Panc1 (cell line): Measurements from ENCODE around the gene NAGA. TPM values are rescaled to one million over a fixed set of nuclear protein-coding genes. Genes with fewer than 3 reads are reported as not detected.

Experiments
- ATAC-seq: fragments of 200-7000 bp; cut with Tn5 transposase; 2 replicates; pipeline ENCODE4 v1.9.1; 2020; ENCODE audit warnings: mild to moderate bottlenecking, moderate library complexity
- Bru-seq: library from RNA; stranded (reverse); fragments of 400-500 nt; gene quantifications from one replicate; lab custom pipeline; 2021; lab: Mats Ljungman, UMichigan
- BruChase-seq, 2 experiments: library from RNA; stranded (reverse); fragments of 400-500 nt; gene quantifications; one replicate each; lab custom pipeline; 2021; lab: Mats Ljungman, UMichigan
- BruUV-seq: library from RNA; stranded (reverse); fragments of 400-500 nt; replicated peaks from 2 replicates; lab custom pipeline; 2021; lab: Mats Ljungman, UMichigan
- CTCF ChIA-PET: fragments of 300-600 bp; sonication (Branson Sonifier 250); formaldehyde crosslinking; loops from one replicate; lab custom pipeline; 2022; ENCODE audit warnings: antibody characterized with exemption; lab: Charles Lee
- POLR2A ChIA-PET: fragments of 300-600 bp; sonication (Branson Sonifier 250); formaldehyde crosslinking; loops from one replicate; lab custom pipeline; 2022; ENCODE audit warnings: antibody characterized with exemption; lab: Charles Lee
- DNase-seq: peaks from one replicate; pipeline ENCODE4 v3.0.0-alpha.2; 2010; ENCODE audit warnings: low read depth, low spot score
- H3K27ac ChIP-seq: 2 replicates; pipeline ENCODE4 v1.5.1; 2011; ENCODE audit warnings: mild to moderate bottlenecking, low read length, inconsistent platforms
- H3K27me3 ChIP-seq: fragments of 200-500 bp; sonication (Bioruptor generic); 2 replicates; pipeline ENCODE4 v1.6.0; 2014; ENCODE audit warnings: low read length, inconsistent platforms; ENCODE audit not compliant: control insufficient read depth, insufficient read depth
- H3K36me3 ChIP-seq: fragments of 200-500 bp; sonication (Bioruptor generic); 2 replicates; pipeline ENCODE4 v1.5.1; 2014; ENCODE audit warnings: inconsistent platforms, mild to moderate bottlenecking, low read length, moderate library complexity; ENCODE audit not compliant: control insufficient read depth, insufficient read depth
- H3K4me1 ChIP-seq: 2 replicates; pipeline ENCODE4 v1.5.1; 2011; ENCODE audit warnings: inconsistent platforms, mild to moderate bottlenecking, low read length, moderate library complexity; ENCODE audit not compliant: control insufficient read depth, insufficient read depth
- H3K4me3 ChIP-seq, 2 experiments: 2 replicates each; pipeline ENCODE4 v1.5.1; 2011 to 2012; ENCODE audit warnings: low read depth in 2 of 2, low read length in 2 of 2, mild to moderate bottlenecking in 2 of 2, inconsistent platforms in 1 of 2, moderate library complexity in 1 of 2
- H3K9me3 ChIP-seq: fragments of 200-500 bp; sonication (Bioruptor generic); 2 replicates; pipeline ENCODE4 v1.5.1; 2014; ENCODE audit warnings: low read depth, mild to moderate bottlenecking, inconsistent platforms, low read length, moderate library complexity; ENCODE audit not compliant: control insufficient read depth, insufficient read depth
- CTCF ChIP-seq: fragments of 450-650 bp; IDR thresholded peaks from 2 replicates; pipeline ENCODE4 v1.5.1; 2017; ENCODE audit warnings: mild to moderate bottlenecking
- POLR2AphosphoS5 ChIP-seq: IDR thresholded peaks from 2 replicates; pipeline ENCODE4 v1.6.1; 2012; ENCODE audit warnings: mild to moderate bottlenecking, low read depth, low read length, moderate library complexity
- REST ChIP-seq, 2 experiments: IDR thresholded peaks; 2 replicates each; pipeline ENCODE4 v1.6.1; 2011 to 2012; ENCODE audit warnings: low read depth in 2 of 2, control low read depth in 1 of 2, low read length in 1 of 2, mild to moderate bottlenecking in 1 of 2, moderate library complexity in 1 of 2; ENCODE audit not compliant: insufficient read depth in 1 of 2
- SIN3A ChIP-seq: IDR thresholded peaks from 2 replicates; pipeline ENCODE4 v1.6.1; 2012; ENCODE audit warnings: low read depth, mild to moderate bottlenecking, low read length, moderate library complexity, borderline replicate concordance; ENCODE audit not compliant: insufficient read depth
- TCF7L2 ChIP-seq: IDR thresholded peaks from 2 replicates; pipeline ENCODE4 v1.6.1; 2011; ENCODE audit warnings: mild to moderate bottlenecking, low read depth, low read length, inconsistent platforms
- in situ Hi-C: cut with HindIII; loops from 2 replicates; pipeline ENCODE4 v1.10.0; 2016; ENCODE audit warnings: low sequenced_read_pairs, low pct_unique_long_range_greater_than_20kb
- intact Hi-C: fragments of 100-400 bp; cut with micrococcal nuclease; formaldehyde crosslinking; loops from one replicate; pipeline ENCODE4 v1.10.0; 2022; ENCODE audit not compliant: unreplicated experiment
- long read RNA-seq: library from polyadenylated mRNA; unstranded; transcript quantifications from one replicate; pipeline ENCODE4 v2.0.0, GENCODE V29; 2021; ENCODE audit not compliant: unreplicated experiment
- polyA plus RNA-seq: library from polyadenylated mRNA; unstranded; fragments of >200 nt; gene quantifications from one replicate; pipeline ENCODE4 v1.2.1, GENCODE V29; 2012; ENCODE audit warnings: missing spikeins; ENCODE audit not compliant: insufficient read length
- total RNA-seq: library from RNA; stranded (reverse); gene quantifications from one replicate; pipeline ENCODE4 v1.2.1, GENCODE V29; 2021; ENCODE audit not compliant: unreplicated experiment

NAGA gene
- total RNA-seq (24.2 TPM), Bru-seq, nascent RNA (percentile 53 among the genes with signal in this experiment), BruChase-seq, experiment 1, labeled RNA remaining after a 2-hour chase (percentile 58 among the genes with signal in this experiment), BruChase-seq, experiment 2, labeled RNA remaining after a 6-hour chase (percentile 72 among the genes with signal in this experiment)
- 25.9 TPM for polyA plus RNA-seq
- long read RNA-seq, transcript NAGA-202 (10 exons, 1,869 nt): minor isoform, 10 of 77 reads
- long read RNA-seq, transcript NAGA-203 (10 exons, 1,856 nt): minor isoform, 12 of 77 reads
- long read RNA-seq, transcript NAGA-201 (9 exons, 3,694 nt): major isoform, 37 of 77 reads
- long read RNA-seq, partial matches to known transcripts: 12 of 77 reads
- long read RNA-seq, other reads (novel, unspliced or antisense): 6 of 77 reads

GRCh38 chr22:42070517-42071422, at the start of gene NAGA:
TSS of gene NAGA (minus strand) at chr22:42070812. CDS start at chr22:42070297, 515 bp downstream.
- CTCF ChIA-PET: no interaction called here
- Histone ChIP-seq H3K9me3 (no peaks in the 10 kb centered on the region), H3K4me1 (no peaks in the 10 kb centered on the region), H3K4me3 (peak within 1 kb of the TSS; percentile 59 to 78), H3K27me3 (no peaks in the 10 kb centered on the region), H3K36me3 (no peaks in the 10 kb centered on the region), H3K27ac (peak within 1 kb of the TSS; percentile 77)
- no peak for DNase-seq
- intact Hi-C loops (loop anchor here (5.0 kb wide), 1 partner anchor 103 kb away; the partner anchor contains the start of gene SEPTIN3), in situ Hi-C loops (no loop called here)
- BruUV-seq: no TSS peak
- POLR2A ChIA-PET: no interaction called here
- ATAC-seq: peak; percentile 98
- TF ChIP-seq TCF7L2: no peak
- no peak for TF ChIP-seq REST (IDR thresholded peaks at IDR 0.05; ENCODE audit: insufficient read depth in 1 of 2, low read depth in 2 of 2, low read length in 1 of 2)
- no peak for TF ChIP-seq CTCF
- peak; percentile 58 for TF ChIP-seq POLR2AphosphoS5
- 0 out of 2 replicates have a peak, but pooled peaks have one; percentile 62 for TF ChIP-seq SIN3A

- in situ Hi-C loops: no loop called here
- H3K4me1 ChIP-seq: no peaks in the 10 kb centered on the region
Observed at GRCh38 chr22:42116848-42117424, 46.3 kb upstream of the NAGA start.

More at GRCh38 chr22:42116848-42117424, 46.3 kb upstream of the NAGA start:
- H3K9me3 ChIP-seq: peaks cover 4% of the 10 kb centered on the region; the same call in 1 of the 2 replicates
- no peaks in the 10 kb centered on the region for H3K36me3 ChIP-seq
- ChIA-PET CTCF (no interaction called here), POLR2A (no interaction called here)
- no peak overlapping the region for H3K4me3 ChIP-seq
- intact Hi-C loops: loop anchor here (10.0 kb wide), 1 partner anchor 152 kb away; the partner anchor contains the start of gene SEPTIN3
- H3K27ac ChIP-seq: no peak overlapping the region
- no peak for DNase-seq
- TF ChIP-seq SIN3A: no peak
- TF ChIP-seq CTCF: no peak
- no peak for TF ChIP-seq POLR2AphosphoS5
- no peak for TF ChIP-seq TCF7L2
- no peak for TF ChIP-seq REST (IDR thresholded peaks at IDR 0.05; ENCODE audit: insufficient read depth in 1 of 2, low read depth in 2 of 2, low read length in 1 of 2)
- H3K27me3 ChIP-seq: no peaks in the 10 kb centered on the region
- no TSS peak for BruUV-seq
- no peak for ATAC-seq
